Measurements from ENCODE around the gene FBXL5.

Gene FBXL5

DNA sequence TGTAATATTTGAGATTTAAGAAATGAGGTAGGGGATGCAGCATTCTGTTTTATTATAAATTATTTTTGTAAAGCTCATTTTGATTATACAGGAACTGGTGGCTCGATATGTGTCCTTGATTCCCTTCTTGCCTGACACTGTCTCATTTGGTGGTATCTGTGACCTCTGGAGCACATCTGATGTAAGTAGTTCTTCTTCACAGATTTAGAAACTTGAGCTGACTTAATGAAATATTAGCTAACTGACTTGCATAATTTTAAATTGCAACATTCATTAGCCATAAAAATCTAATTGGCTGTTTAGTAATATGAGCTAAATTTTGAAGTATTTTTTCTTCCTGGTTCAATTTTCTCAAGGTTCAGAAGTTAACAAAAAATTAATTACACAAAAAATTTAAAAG lies 69.1 kb downstream of the FBXL5 start:
- Mint-ChIP-seq H3K36me3 (ENCODE audit: low read depth) (no peaks in the 10 kb centered on the region), H3K27ac (no peak overlapping the region), H3K9me3 (no peaks in the 10 kb centered on the region), H3K27me3 (ENCODE audit: low read depth) (no peaks in the 10 kb centered on the region), H3K4me1 (ENCODE audit: low read depth) (no peaks in the 10 kb centered on the region), H3K4me3 (no peak overlapping the region)
- DNase-seq (ENCODE audit: low spot score): no peak

GRCh38 chr4:15585331-15585730 lies 69.8 kb downstream of the FBXL5 start:
- no peaks in the 10 kb centered on the region for H3K4me1 Mint-ChIP-seq (ENCODE audit: low read depth)
- no peaks in the 10 kb centered on the region for H3K27me3 Mint-ChIP-seq (ENCODE audit: low read depth)
- no peak overlapping the region for H3K4me3 Mint-ChIP-seq
- H3K9me3 Mint-ChIP-seq: no peaks in the 10 kb centered on the region
- no peak overlapping the region for H3K27ac Mint-ChIP-seq
- H3K36me3 Mint-ChIP-seq (ENCODE audit: low read depth): no peaks in the 10 kb centered on the region
- DNase-seq (ENCODE audit: low spot score): no peak

- no peaks in the 10 kb centered on the region for H3K36me3 Mint-ChIP-seq (ENCODE audit: low read depth)
- no peaks in the 10 kb centered on the region for H3K4me1 Mint-ChIP-seq (ENCODE audit: low read depth)
- H3K9me3 Mint-ChIP-seq: no peaks in the 10 kb centered on the region
- DNase-seq (ENCODE audit: low spot score): no peak
- H3K4me3 Mint-ChIP-seq: no peak overlapping the region
- no peak overlapping the region for H3K27ac Mint-ChIP-seq
- H3K27me3 Mint-ChIP-seq (ENCODE audit: low read depth): no peaks in the 10 kb centered on the region
These were observed 70.4 kb downstream of the FBXL5 start for GRCh38 chr4:15584785-15585184.

- H3K27ac Mint-ChIP-seq: no peak overlapping the region
- no peaks in the 10 kb centered on the region for H3K4me1 Mint-ChIP-seq (ENCODE audit: low read depth)
- H3K36me3 Mint-ChIP-seq (ENCODE audit: low read depth): no peaks in the 10 kb centered on the region
- no peaks in the 10 kb centered on the region for H3K9me3 Mint-ChIP-seq
- no peak overlapping the region for H3K4me3 Mint-ChIP-seq
- DNase-seq (ENCODE audit: low spot score): no peak
- H3K27me3 Mint-ChIP-seq (ENCODE audit: low read depth): no peaks in the 10 kb centered on the region
These were observed 77.6 kb downstream of the FBXL5 start for GRCh38 chr4:15577508-15577907.

GRCh38 chr4:15575966-15576365 lies 79.2 kb downstream of the FBXL5 start:
- no peak for DNase-seq (ENCODE audit: low spot score)

DNA sequence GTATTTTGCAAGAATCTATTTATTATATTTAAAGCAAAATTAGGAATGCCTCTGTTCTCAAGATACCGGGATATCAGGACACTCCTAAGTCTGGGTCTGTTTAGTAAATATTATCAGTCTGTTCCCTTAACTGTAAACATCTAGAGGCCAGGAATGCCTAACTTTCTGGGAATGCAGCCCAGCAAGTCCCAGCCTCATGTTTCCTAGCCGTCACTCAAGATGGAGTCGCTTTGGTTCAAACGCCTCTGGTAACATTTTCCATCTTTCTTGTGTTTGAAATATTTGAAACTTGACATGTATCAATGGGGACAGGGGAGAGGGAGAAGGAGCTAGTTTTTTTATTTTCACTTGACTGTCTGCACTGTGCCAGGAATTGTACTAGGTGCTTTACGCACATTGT lies 85.4 kb downstream of the FBXL5 start:
- peaks cover 2% of the 10 kb centered on the region for H3K36me3 Mint-ChIP-seq (ENCODE audit: low read depth)
- no peaks in the 10 kb centered on the region for H3K9me3 Mint-ChIP-seq
- no peaks in the 10 kb centered on the region for H3K4me1 Mint-ChIP-seq (ENCODE audit: low read depth)
- H3K27me3 Mint-ChIP-seq (ENCODE audit: low read depth): no peaks in the 10 kb centered on the region
- H3K27ac Mint-ChIP-seq: no peak overlapping the region
- H3K4me3 Mint-ChIP-seq: no peak overlapping the region
- no peak for DNase-seq (ENCODE audit: low spot score)

More at GRCh38 chr4:15575966-15576365, 79.2 kb downstream of the FBXL5 start:
- Mint-ChIP-seq H3K27me3 (ENCODE audit: low read depth) (no peaks in the 10 kb centered on the region), H3K4me3 (no peak overlapping the region), H3K9me3 (no peaks in the 10 kb centered on the region), H3K36me3 (ENCODE audit: low read depth) (no peaks in the 10 kb centered on the region), H3K4me1 (ENCODE audit: low read depth) (no peaks in the 10 kb centered on the region), H3K27ac (no peak overlapping the region)

DNA sequence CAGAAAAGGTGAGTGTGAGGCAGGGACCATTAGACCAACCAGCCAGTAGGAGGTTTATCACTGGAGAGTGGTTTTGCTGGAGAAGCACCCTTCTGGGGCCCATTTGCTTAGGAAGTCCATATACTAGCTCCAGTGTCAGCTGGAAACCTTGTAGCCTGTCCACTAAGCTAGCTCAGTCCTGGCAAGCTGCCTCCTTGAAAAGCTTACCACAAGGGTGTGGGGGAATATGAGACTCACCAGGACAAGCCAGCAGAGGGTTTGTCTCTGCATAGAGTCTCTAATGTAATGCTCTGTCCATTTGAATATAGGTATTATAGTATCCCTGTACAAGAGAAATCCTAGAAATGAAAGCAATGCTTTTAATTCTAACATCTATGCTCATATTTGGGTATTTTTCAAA lies 86.3 kb downstream of the FBXL5 start:
- Mint-ChIP-seq H3K4me1 (ENCODE audit: low read depth) (no peaks in the 10 kb centered on the region), H3K4me3 (no peak overlapping the region), H3K9me3 (no peaks in the 10 kb centered on the region), H3K27me3 (ENCODE audit: low read depth) (no peaks in the 10 kb centered on the region), H3K36me3 (ENCODE audit: low read depth) (peaks cover 2% of the 10 kb centered on the region), H3K27ac (no peak overlapping the region)
- no peak for DNase-seq (ENCODE audit: low spot score)

DNA sequence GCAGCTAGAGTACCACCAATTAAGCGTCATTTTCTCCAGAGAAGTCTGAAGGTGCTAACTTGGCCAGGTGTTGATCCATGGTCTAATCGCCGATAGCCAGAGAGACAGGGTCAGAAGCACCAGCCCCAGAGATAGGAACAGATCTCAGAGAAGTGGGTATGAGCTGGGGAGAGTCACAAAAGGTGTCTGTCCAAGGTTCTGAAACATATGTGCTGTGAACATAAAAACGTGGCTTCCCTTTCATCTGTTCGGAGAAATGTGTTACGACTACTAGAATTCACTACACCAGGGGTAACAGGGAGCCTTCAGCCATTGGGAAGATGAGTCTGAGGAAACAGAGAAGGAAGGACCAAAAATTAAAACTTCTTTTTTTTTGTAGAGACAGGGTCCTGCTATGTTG lies 91.3 kb downstream of the FBXL5 start:
- Mint-ChIP-seq H3K4me1 (ENCODE audit: low read depth) (no peaks in the 10 kb centered on the region), H3K27me3 (ENCODE audit: low read depth) (no peaks in the 10 kb centered on the region), H3K4me3 (no peak overlapping the region), H3K27ac (no peak overlapping the region), H3K36me3 (ENCODE audit: low read depth) (no peaks in the 10 kb centered on the region), H3K9me3 (no peaks in the 10 kb centered on the region)
- no peak for DNase-seq (ENCODE audit: low spot score)

DNA sequence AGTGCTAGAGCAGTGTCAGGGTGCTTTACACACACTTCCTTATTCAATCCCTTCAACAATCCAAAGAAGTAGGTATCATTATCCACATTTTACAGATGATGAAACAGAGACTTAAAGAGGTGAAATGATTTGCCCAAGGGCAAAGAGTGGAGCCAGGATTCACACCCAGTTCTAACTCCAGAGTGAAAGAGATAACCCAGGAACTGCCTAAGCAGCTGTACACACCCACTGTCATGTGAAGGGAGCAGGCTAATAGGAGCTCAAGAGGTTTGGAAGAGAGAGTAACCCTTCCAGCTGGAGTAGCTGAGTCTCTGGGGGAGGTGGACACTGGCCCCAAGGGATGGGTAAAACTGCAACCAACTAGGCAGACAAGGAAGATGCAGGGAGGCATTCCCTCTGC lies 92.5 kb downstream of the FBXL5 start:
- Mint-ChIP-seq H3K36me3 (ENCODE audit: low read depth) (no peaks in the 10 kb centered on the region), H3K27ac (no peak overlapping the region), H3K27me3 (ENCODE audit: low read depth) (no peaks in the 10 kb centered on the region), H3K4me3 (no peak overlapping the region), H3K4me1 (ENCODE audit: low read depth) (no peaks in the 10 kb centered on the region), H3K9me3 (no peaks in the 10 kb centered on the region)
- no peak for DNase-seq (ENCODE audit: low spot score)

DNA sequence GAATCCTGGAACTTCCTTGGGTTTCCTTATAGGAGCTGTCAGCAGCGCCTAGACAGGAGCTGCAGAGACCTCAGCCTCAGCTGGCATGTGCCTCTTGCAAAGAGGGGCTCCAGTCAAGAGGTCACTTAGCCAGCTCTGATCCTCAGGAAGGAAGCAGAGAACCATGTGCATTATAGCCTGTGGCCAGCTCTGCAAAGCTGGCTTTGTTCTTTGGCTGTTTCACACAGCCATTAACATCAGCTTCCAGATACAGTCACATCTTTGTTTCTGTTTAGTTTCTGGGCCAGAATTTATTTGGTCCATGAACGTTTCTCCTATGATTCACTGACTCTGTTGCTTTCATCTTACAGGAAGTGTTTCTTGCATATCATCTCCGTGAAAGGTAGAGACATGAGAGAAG lies 93.0 kb downstream of the FBXL5 start:
- H3K4me3 Mint-ChIP-seq: no peak overlapping the region
- no peaks in the 10 kb centered on the region for H3K4me1 Mint-ChIP-seq (ENCODE audit: low read depth)
- no peak overlapping the region for H3K27ac Mint-ChIP-seq
- H3K36me3 Mint-ChIP-seq (ENCODE audit: low read depth): no peaks in the 10 kb centered on the region
- H3K27me3 Mint-ChIP-seq (ENCODE audit: low read depth): no peaks in the 10 kb centered on the region
- DNase-seq (ENCODE audit: low spot score): no peak
- no peaks in the 10 kb centered on the region for H3K9me3 Mint-ChIP-seq

GRCh38 chr4:15558561-15558960 lies 96.6 kb downstream of the FBXL5 start:
- Mint-ChIP-seq H3K27ac (no peak overlapping the region), H3K9me3 (no peaks in the 10 kb centered on the region), H3K27me3 (ENCODE audit: low read depth) (no peaks in the 10 kb centered on the region), H3K4me1 (ENCODE audit: low read depth) (peaks cover 4% of the 10 kb centered on the region), H3K36me3 (ENCODE audit: low read depth) (no peaks in the 10 kb centered on the region), H3K4me3 (no peak overlapping the region)
- DNase-seq (ENCODE audit: low spot score): no peak

DNA sequence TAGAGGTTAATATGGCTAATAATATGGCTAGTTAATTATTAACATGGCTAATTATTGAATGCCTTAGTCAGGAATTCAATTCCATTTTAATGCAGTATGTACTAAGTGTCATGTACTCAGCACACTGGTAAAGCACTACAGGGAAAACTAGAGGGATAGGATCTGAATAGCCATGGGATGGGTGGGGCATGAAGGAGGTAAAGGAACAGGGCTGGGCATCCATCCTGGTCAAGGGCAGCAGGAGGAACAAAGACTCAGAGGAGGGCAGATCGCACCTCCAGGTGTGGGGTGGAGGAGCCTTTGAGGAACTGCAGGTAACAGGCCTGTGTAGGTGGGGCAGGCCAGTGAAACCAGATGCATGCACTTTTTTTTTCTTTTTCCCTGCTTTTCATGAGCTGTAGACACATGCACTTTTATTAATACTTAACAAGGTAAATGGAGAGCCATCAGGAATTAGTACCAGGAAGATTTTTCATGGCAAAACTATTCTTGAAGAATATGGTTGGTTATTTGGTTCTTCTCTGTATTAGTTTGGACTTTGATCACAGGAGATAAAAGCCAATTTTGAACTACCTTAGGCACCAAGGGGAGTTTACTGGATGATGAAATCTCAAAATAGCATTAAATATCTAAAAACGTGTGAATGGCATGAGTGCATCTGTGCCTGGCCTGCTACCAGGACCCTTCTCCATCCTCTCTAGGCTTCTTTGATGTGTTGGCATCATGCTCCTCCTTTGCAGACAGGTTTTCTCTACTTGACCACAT lies 97.2 kb downstream of the FBXL5 start:
- Mint-ChIP-seq H3K4me1 (ENCODE audit: low read depth) (peaks cover 4% of the 10 kb centered on the region), H3K36me3 (ENCODE audit: low read depth) (no peaks in the 10 kb centered on the region), H3K9me3 (no peaks in the 10 kb centered on the region), H3K27ac (no peak overlapping the region), H3K27me3 (ENCODE audit: low read depth) (no peaks in the 10 kb centered on the region), H3K4me3 (no peak overlapping the region)
- no peak for DNase-seq (ENCODE audit: low spot score)

DNA sequence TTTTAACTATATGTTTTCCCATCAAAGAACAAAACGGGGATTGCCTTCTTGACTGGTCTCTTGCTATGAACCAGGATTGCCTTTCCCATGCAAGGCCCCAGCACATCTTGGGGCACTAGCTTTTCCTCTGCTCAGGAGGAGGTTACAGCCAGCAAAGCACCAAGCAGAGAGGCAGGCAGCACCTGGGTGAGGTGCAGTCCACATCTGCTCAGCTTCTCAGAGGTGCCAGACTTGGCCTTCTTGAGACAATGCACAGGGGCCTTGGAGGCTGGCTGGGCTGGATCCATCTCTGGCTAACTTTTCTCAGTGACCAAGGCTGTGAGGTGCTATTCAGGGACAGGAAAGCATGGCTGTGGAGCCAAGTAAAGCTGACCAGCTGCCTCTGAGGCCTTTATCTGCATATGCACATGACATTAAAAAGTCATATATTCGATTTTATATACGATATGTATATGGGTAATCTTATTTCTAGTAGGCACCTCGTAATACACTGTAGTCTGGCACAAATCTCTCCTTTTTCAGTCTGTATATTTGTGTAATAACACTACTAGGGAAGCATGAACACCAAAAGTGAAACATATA lies 98.6 kb downstream of the FBXL5 start:
- Mint-ChIP-seq H3K27ac (no peak overlapping the region), H3K36me3 (ENCODE audit: low read depth) (no peaks in the 10 kb centered on the region), H3K27me3 (ENCODE audit: low read depth) (no peaks in the 10 kb centered on the region), H3K9me3 (no peaks in the 10 kb centered on the region), H3K4me1 (ENCODE audit: low read depth) (peaks cover 4% of the 10 kb centered on the region), H3K4me3 (no peak overlapping the region)
- DNase-seq (ENCODE audit: low spot score): no peak
